ENCODE measurements around the gene PARD6A.

GRCh38 chr16:67644038-67644437 is 16.7 kb upstream of the PARD6A start:
- no peak for TF ChIP-seq KLF6 (CRISPR knock-in tag; IDR thresholded peaks at IDR 0.05)
- no peak for TF ChIP-seq SP2 (CRISPR knock-in tag; IDR thresholded peaks at IDR 0.05)
- TF ChIP-seq EP300 (IDR thresholded peaks at IDR 0.05; ENCODE audit: low read depth in 2 of 2, low read length in 2 of 2) = no peak
- no peak for TF ChIP-seq EP300 (CRISPR knock-in tag; IDR thresholded peaks at IDR 0.05; ENCODE audit: borderline replicate concordance)
- TF ChIP-seq HOXA7 (CRISPR knock-in tag; IDR thresholded peaks at IDR 0.05) = no peak
- no peak for TF ChIP-seq MAFG (CRISPR knock-in tag; IDR thresholded peaks at IDR 0.05)

All from HepG2 (cell line).